Measurements from ENCODE around the gene GALC. TPM values are rescaled to one million over a fixed set of nuclear protein-coding genes. Genes with fewer than 3 reads are reported as not detected.

The GALC gene
- 10 to 100 TPM; 21.2 to 29.8 (median 24.3) TPM for total RNA-seq
- long read RNA-seq, donor 1, transcript GALC-201 (17 exons, 3,883 nt), result major isoform, 25 of 28 reads
- long read RNA-seq, donor 1, partial matches to known transcripts, result 0 of 28 reads
- long read RNA-seq, donor 1, other reads (novel, unspliced or antisense), result 3 of 28 reads
- long read RNA-seq, donor 2, partial matches to known transcripts, result 1 of 5 reads
- long read RNA-seq, donor 2, other reads (novel, unspliced or antisense), result 1 of 5 reads

- intact Hi-C loops (cut with DNase I, micrococcal nuclease), result no loop called here
- H3K36me3 ChIP-seq (ENCODE audit: low read depth), result no peaks in the 10 kb centered on the region
- ATAC-seq (peak; percentile 94), DNase-seq (peak; percentile 96 to 98 (median 97))
- H3K4me3 ChIP-seq, result peak within 1 kb of the TSS; percentile 68
- TF ChIP-seq, protein P1, sequence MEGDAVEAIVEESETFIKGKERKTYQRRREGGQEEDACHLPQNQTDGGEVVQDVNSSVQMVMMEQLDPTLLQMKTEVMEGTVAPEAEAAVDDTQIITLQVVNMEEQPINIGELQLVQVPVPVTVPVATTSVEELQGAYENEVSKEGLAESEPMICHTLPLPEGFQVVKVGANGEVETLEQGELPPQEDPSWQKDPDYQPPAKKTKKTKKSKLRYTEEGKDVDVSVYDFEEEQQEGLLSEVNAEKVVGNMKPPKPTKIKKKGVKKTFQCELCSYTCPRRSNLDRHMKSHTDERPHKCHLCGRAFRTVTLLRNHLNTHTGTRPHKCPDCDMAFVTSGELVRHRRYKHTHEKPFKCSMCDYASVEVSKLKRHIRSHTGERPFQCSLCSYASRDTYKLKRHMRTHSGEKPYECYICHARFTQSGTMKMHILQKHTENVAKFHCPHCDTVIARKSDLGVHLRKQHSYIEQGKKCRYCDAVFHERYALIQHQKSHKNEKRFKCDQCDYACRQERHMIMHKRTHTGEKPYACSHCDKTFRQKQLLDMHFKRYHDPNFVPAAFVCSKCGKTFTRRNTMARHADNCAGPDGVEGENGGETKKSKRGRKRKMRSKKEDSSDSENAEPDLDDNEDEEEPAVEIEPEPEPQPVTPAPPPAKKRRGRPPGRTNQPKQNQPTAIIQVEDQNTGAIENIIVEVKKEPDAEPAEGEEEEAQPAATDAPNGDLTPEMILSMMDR (IDR thresholded peaks at IDR 0.05), result no peak
- H3K9me3 ChIP-seq, result no peaks in the 10 kb centered on the region
- H3K4me1 ChIP-seq (ENCODE audit: low read depth), result peaks cover 11% of the 10 kb centered on the region
Measured at GRCh38 chr14:87992718-87993628, at the start of gene GALC. Gene GALC (minus strand): TSS chr14:87993182. CDS start chr14:87993164, 18 bp downstream.

DNA sequence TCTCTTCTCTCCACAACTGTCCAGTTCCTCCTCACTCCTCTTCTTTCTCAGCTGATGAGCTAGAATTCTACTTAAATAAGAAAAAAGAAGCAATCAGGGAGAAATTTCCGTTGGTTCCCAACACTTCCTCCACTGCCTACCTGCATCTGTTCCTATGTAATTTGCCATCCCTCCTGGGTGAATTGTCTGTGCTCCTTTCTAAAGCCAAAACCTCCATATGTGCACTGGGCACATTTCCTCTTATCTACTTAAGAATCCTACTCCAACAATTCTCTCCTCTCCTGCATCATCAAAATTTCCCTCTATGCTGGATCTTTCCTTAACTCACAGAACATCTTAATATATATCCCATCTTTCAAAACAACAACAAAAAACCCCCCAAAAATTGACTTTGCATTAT lies 47.2 kb upstream of the GALC start:
- ATAC-seq, result no peak
- H3K9me3 ChIP-seq, result no peaks in the 10 kb centered on the region
- no peaks in the 10 kb centered on the region for H3K4me1 ChIP-seq (ENCODE audit: low read depth)
- no peak overlapping the region for H3K4me3 ChIP-seq
- no peak for DNase-seq
- TF ChIP-seq, protein P1 (IDR thresholded peaks at IDR 0.05), result no peak
- no peaks in the 10 kb centered on the region for H3K36me3 ChIP-seq (ENCODE audit: low read depth)
- intact Hi-C loops (cut with DNase I, micrococcal nuclease), result no loop called here

- no peaks in the 10 kb centered on the region for H3K4me1 ChIP-seq (ENCODE audit: low read depth)
- H3K4me3 ChIP-seq, result no peak overlapping the region
- TF ChIP-seq, protein P1 (IDR thresholded peaks at IDR 0.05), result no peak
- intact Hi-C loops (cut with DNase I, micrococcal nuclease), result no loop called here
- no peaks in the 10 kb centered on the region for H3K36me3 ChIP-seq (ENCODE audit: low read depth)
- DNase-seq (no peak), ATAC-seq (no peak)
- no peaks in the 10 kb centered on the region for H3K9me3 ChIP-seq
Measured at GRCh38 chr14:88039197-88039596, 46.2 kb upstream of the GALC start.

- H3K9me3 ChIP-seq, result no peaks in the 10 kb centered on the region
- no peak overlapping the region for H3K4me3 ChIP-seq
- no peak for ATAC-seq
- TF ChIP-seq, protein P1 (IDR thresholded peaks at IDR 0.05), result no peak
- no peaks in the 10 kb centered on the region for H3K36me3 ChIP-seq (ENCODE audit: low read depth)
- DNase-seq, result no peak
- no peaks in the 10 kb centered on the region for H3K4me1 ChIP-seq (ENCODE audit: low read depth)
- intact Hi-C loops (cut with DNase I, micrococcal nuclease), result no loop called here
Measured at GRCh38 chr14:88037325-88037724, 44.3 kb upstream of the GALC start.

DNA sequence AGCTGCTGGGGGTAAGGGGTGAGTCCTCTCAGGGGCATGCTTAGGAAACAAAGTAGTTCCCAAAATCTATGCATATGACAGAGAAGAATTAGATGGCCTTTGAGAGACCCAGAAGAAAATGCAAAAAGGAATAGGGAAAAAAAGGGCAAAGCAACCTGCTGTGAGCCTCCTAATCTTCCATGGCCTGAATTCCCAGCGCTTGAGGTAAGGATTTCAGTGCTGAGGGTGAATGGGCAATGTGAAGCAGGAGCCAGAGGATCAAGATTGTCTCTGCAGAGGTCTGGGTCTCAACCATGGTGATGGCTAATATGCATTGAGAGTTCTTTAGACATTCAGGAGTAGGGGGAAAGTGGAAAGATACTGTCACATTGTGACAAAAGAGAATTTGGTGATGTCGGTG lies 43.4 kb upstream of the GALC start:
- no peak overlapping the region for H3K4me3 ChIP-seq
- TF ChIP-seq, protein P1 (IDR thresholded peaks at IDR 0.05), result no peak
- ATAC-seq (no peak), DNase-seq (no peak)
- no peaks in the 10 kb centered on the region for H3K9me3 ChIP-seq
- intact Hi-C loops (cut with DNase I, micrococcal nuclease), result no loop called here
- no peaks in the 10 kb centered on the region for H3K4me1 ChIP-seq (ENCODE audit: low read depth)
- no peaks in the 10 kb centered on the region for H3K36me3 ChIP-seq (ENCODE audit: low read depth)
